ENCODE results near the gene PITPNC1. TPM values are rescaled to one million over a fixed set of nuclear protein-coding genes. Genes with fewer than 3 reads are reported as not detected.

Gene PITPNC1
- total RNA-seq, 1 experiment from 2014 or later, result 40.1 TPM

DNA sequence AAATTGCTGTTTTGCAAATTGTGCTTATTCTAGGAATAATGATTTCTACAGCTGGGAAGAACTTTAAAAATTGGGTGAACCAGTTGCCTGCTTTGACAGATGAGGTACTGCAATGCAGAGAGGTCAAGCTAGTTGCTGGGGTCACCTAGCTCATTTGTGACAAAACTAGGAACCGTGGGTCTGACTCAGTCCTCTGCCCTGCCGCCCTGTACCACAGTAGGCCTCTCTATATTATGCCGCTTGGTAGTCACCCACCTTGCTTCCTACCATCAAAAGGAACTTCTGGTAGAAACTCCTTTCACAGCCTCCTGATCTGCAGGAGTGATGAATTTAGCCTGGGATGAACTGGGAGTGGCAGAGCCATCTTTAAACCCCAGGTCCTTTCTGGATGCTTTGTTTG is 105.7 kb downstream of the PITPNC1 start:
- Mint-ChIP-seq H3K4me3 (ENCODE audit: unreplicated experiment) (no peak overlapping the region), H3K9me3 (ENCODE audit: unreplicated experiment) (no peaks in the 10 kb centered on the region), H3K27me3 (ENCODE audit: insufficient read depth, unreplicated experiment) (no peaks in the 10 kb centered on the region), H3K27ac (ENCODE audit: low read depth, unreplicated experiment) (no peak overlapping the region), H3K4me1 (ENCODE audit: insufficient read depth, unreplicated experiment) (peaks cover 10% of the 10 kb centered on the region), H3K36me3 (ENCODE audit: insufficient read depth, unreplicated experiment) (no peaks in the 10 kb centered on the region)
- intact Hi-C loops (cut with micrococcal nuclease), result no loop called here
- TF ChIP-seq CTCF (IDR thresholded peaks at IDR 0.05; ENCODE audit: unreplicated experiment), result no peak
- no peak for DNase-seq (ENCODE audit: unreplicated experiment)
- ChIA-PET CTCF (interaction anchor here (1.2 to 1.9 kb wide), 2 partner anchors 13 to 105 kb away, joined by 3 to 6 read pairs; no protein-coding TSS in a partner anchor), POLR2A (no interaction called here)
- BruUV-seq (replicated peaks), result no TSS peak

- POLR2A ChIA-PET, result no interaction called here
- no peak for TF ChIP-seq CTCF (IDR thresholded peaks at IDR 0.05; ENCODE audit: unreplicated experiment)
- DNase-seq (ENCODE audit: unreplicated experiment), result no peak
- H3K4me3 Mint-ChIP-seq (ENCODE audit: unreplicated experiment), result no peak overlapping the region
- no TSS peak for BruUV-seq (replicated peaks)
- intact Hi-C loops (cut with micrococcal nuclease), result no loop called here
- no peaks in the 10 kb centered on the region for H3K27me3 Mint-ChIP-seq (ENCODE audit: insufficient read depth, unreplicated experiment)
- no peak overlapping the region for H3K27ac Mint-ChIP-seq (ENCODE audit: low read depth, unreplicated experiment)
- no peaks in the 10 kb centered on the region for H3K9me3 Mint-ChIP-seq (ENCODE audit: unreplicated experiment)
- peaks cover under 1% of the 10 kb centered on the region for H3K4me1 Mint-ChIP-seq (ENCODE audit: insufficient read depth, unreplicated experiment)
- CTCF ChIA-PET, result interaction anchor here (0.6 to 1.9 kb wide), 5 partner anchors 7 to 106 kb away, joined by 3 to 6 read pairs (median 6); no protein-coding TSS in a partner anchor
- H3K36me3 Mint-ChIP-seq (ENCODE audit: insufficient read depth, unreplicated experiment), result peaks cover 2% of the 10 kb centered on the region
Measured at GRCh38 chr17:67484261-67484660, 107.2 kb downstream of the PITPNC1 start.

GRCh38 chr17:67485666-67486065 is 108.6 kb downstream of the PITPNC1 start:
- Mint-ChIP-seq H3K9me3 (ENCODE audit: unreplicated experiment) (no peaks in the 10 kb centered on the region), H3K4me1 (ENCODE audit: insufficient read depth, unreplicated experiment) (peaks cover 2% of the 10 kb centered on the region), H3K27ac (ENCODE audit: low read depth, unreplicated experiment) (no peak overlapping the region), H3K4me3 (ENCODE audit: unreplicated experiment) (no peak overlapping the region), H3K27me3 (ENCODE audit: insufficient read depth, unreplicated experiment) (no peaks in the 10 kb centered on the region), H3K36me3 (ENCODE audit: insufficient read depth, unreplicated experiment) (peaks cover 5% of the 10 kb centered on the region)
- TF ChIP-seq CTCF (IDR thresholded peaks at IDR 0.05; ENCODE audit: unreplicated experiment), result no peak
- ChIA-PET CTCF (interaction anchor here (0.6 kb wide), 1 partner anchor 100 kb away, joined by 4 read pairs; no protein-coding TSS in a partner anchor), POLR2A (no interaction called here)
- intact Hi-C loops (cut with micrococcal nuclease), result no loop called here
- BruUV-seq (replicated peaks), result no TSS peak
- DNase-seq (ENCODE audit: unreplicated experiment), result no peak

GRCh38 chr17:67487506-67487905 is 110.4 kb downstream of the PITPNC1 start:
- no peak overlapping the region for H3K27ac Mint-ChIP-seq (ENCODE audit: low read depth, unreplicated experiment)

More at GRCh38 chr17:67487506-67487905, 110.4 kb downstream of the PITPNC1 start:
- CTCF ChIA-PET, result interaction anchor here (0.6 to 2.3 kb wide), 4 partner anchors 12 to 174 kb away, joined by 3 to 13 read pairs (median 4); no protein-coding TSS in a partner anchor
- no peak overlapping the region for H3K4me3 Mint-ChIP-seq (ENCODE audit: unreplicated experiment)
- TF ChIP-seq CTCF (IDR thresholded peaks at IDR 0.05; ENCODE audit: unreplicated experiment), result no peak
- intact Hi-C loops (cut with micrococcal nuclease), result no loop called here
- H3K36me3 Mint-ChIP-seq (ENCODE audit: insufficient read depth, unreplicated experiment), result peaks cover 5% of the 10 kb centered on the region
- no peaks in the 10 kb centered on the region for H3K27me3 Mint-ChIP-seq (ENCODE audit: insufficient read depth, unreplicated experiment)
- POLR2A ChIA-PET, result interaction anchor here (0.8 kb wide), 1 partner anchor 152 kb away, joined by 3 read pairs; no protein-coding TSS in a partner anchor
- no TSS peak for BruUV-seq (replicated peaks)
- DNase-seq (ENCODE audit: unreplicated experiment), result no peak
- H3K9me3 Mint-ChIP-seq (ENCODE audit: unreplicated experiment), result no peaks in the 10 kb centered on the region
- H3K4me1 Mint-ChIP-seq (ENCODE audit: insufficient read depth, unreplicated experiment), result peaks cover 10% of the 10 kb centered on the region

All from MCF 10A (cell line).